ENCODE results near the gene RDH16.
"Not testable (repeated sequence)": the region's sequence is repeated elsewhere in the genome, so short reads cannot be mapped to it uniquely, and the experiment has no call there.

The RDH16 gene

DNA sequence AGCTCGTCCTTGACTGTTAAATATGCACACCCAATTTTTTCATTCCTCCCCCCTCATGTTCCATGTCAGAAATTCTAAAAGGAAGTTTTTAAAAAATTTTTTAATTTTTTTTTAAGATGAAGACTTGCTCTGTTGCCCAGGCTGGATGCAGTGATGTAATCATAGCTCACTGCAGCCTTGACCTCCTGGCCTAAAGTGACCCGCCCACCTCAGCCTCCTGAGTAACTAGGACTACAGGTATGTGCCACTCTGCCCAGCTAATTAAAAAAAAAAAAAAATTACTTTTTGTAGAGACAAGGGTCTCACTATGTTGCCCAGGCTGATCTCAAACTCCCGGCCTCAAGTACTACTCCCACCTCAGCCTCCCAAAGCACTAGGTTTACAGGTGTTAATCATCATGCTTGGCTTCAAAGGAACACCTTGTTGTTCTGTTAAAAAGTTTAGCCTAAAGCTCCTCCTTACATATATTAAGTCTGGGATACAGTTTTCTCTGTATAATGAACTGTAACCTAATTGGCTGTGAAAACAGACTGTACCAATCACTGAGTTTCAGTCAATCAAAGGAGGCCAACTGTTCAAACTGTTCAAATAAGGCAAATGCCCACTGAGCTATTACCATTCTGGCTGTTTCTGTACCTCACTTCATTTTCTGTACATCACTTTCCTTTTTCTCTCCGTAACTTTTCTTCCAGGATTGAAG lies 41.0 kb downstream of the RDH16 start:
- no peak for DNase-seq

DNA sequence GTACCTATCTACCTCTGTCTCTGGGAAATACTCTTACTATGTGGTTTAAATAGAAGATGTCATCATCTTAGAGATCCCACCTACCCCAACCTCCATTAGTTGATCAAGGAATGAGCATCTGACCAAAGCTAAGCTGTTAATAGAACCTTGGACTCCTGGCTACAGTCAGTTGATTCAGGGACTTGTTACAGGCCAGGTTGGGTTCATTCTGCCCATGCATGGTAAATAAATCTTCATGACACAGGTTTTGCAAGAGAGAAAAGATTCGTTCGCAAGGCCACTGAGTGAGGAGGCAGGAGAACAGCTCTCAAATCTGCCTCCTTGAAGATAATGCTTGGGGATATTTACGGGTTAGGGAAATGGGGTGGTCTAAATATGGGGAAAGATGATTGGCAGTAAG lies 42.7 kb downstream of the RDH16 start:
- no peak for DNase-seq

- DNase-seq: no peak
These were observed 43.2 kb downstream of the RDH16 start for GRCh38 chr12:56914256-56914655.

DNA sequence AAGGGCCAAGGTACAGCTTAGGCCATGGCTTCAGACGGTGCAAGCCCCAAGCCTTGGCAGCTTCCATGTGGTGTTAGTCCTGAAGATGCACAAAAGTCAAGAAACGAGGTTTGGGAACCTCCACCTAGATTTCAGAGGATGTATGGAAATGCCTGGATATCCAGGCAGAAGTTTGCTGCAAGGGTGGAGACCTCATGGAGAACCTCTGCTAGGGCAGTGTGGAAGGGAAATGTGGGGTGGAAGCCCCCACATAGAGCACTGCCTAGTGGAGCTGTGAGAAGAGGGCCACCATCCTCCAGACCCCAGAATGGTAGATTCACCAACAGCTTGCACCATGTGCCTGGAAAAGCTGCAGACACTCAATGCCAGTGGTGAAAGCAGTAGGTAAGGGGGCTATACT lies 48.0 kb downstream of the RDH16 start:
- not testable (repeated sequence) for DNase-seq

GRCh38 chr12:56908136-56908535 lies 49.3 kb downstream of the RDH16 start:
- DNase-seq: no peak

- no peak for DNase-seq
These were observed 51.6 kb downstream of the RDH16 start for GRCh38 chr12:56905852-56906251.

DNA sequence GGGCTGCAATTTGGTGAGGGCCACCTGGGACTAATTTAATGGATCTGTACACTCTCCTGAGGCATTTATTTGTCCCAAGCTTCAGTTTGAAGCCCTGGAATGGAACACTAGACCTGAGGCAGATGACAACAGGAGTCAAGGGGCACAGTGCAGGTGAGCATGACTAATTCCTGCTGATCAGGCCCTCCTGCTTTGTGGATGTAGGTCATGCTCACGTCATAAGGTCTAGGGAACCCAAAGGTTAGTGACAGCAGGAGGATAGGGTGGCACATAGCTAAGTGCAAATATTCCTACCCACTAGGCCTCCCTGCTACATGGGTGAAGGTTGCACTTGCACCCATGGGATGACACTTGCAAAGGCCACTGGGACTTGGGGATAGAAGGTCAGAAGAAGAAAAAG lies 54.0 kb downstream of the RDH16 start:
- no peak for DNase-seq

Measured in NCI-H446 treated with DMSO at 0.1 percent for 48 hours (cell line).